Measurements from ENCODE around the gene SLC4A3.

The SLC4A3 gene

GRCh38 chr2:219593154-219593553 is 34.3 kb upstream of the SLC4A3 start:
- TF ChIP-seq CTCF (IDR thresholded peaks at IDR 0.05; ENCODE audit: borderline replicate concordance, insufficient read depth, low read depth, low read length), result no peak
- no peak overlapping the region for H3K4me3 ChIP-seq (ENCODE audit: low read depth, low read length)

- no peak overlapping the region for H3K4me3 ChIP-seq (ENCODE audit: low read depth, low read length)
- no peak for TF ChIP-seq CTCF (IDR thresholded peaks at IDR 0.05; ENCODE audit: borderline replicate concordance, insufficient read depth, low read depth, low read length)
Observed at GRCh38 chr2:219595256-219595655, 32.2 kb upstream of the SLC4A3 start.

- H3K4me3 ChIP-seq (ENCODE audit: low read depth, low read length), result peak overlapping the region; percentile 63
- TF ChIP-seq CTCF (IDR thresholded peaks at IDR 0.05; ENCODE audit: borderline replicate concordance, insufficient read depth, low read depth, low read length), result no peak
Observed at GRCh38 chr2:219596954-219597551, 30.4 kb upstream of the SLC4A3 start.

- TF ChIP-seq CTCF (IDR thresholded peaks at IDR 0.05; ENCODE audit: borderline replicate concordance, insufficient read depth, low read depth, low read length), result no peak
- H3K4me3 ChIP-seq (ENCODE audit: low read depth, low read length), result peak within 1 kb of the TSS; percentile 63
Observed at GRCh38 chr2:219597552-219598307, 29.7 kb upstream of the SLC4A3 start, which contains the start of gene STK11IP. STK11IP (plus strand) TSS chr2:219597857; CDS start chr2:219598120, 263 bp downstream.

- TF ChIP-seq CTCF (IDR thresholded peaks at IDR 0.05; ENCODE audit: borderline replicate concordance, insufficient read depth, low read depth, low read length), result no peak
- H3K4me3 ChIP-seq (ENCODE audit: low read depth, low read length), result peak overlapping the region; percentile 63
Observed at GRCh38 chr2:219598308-219599078, 28.9 kb upstream of the SLC4A3 start.

GRCh38 chr2:219603771-219604170 is 23.7 kb upstream of the SLC4A3 start:
- no peak overlapping the region for H3K4me3 ChIP-seq (ENCODE audit: low read depth, low read length)
- TF ChIP-seq CTCF (IDR thresholded peaks at IDR 0.05; ENCODE audit: borderline replicate concordance, insufficient read depth, low read depth, low read length), result no peak

Data from GM12875 (cell line).